SKM-1 (cell line): ENCODE data around the gene UHMK1.
A peak's percentile ranks its signal among the peaks of the same experiment; 100 is the strongest.
"Not testable (repeated sequence)": the region's sequence is repeated elsewhere in the genome, so short reads cannot be mapped to it uniquely, and the experiment has no call there.

ENCODE experiments used
- DNase-seq: peaks from one replicate; lab custom pipeline; 2025; ENCODE audit not compliant: unreplicated experiment; lab: John Stamatoyannopoulos, UW

The UHMK1 gene

DNA sequence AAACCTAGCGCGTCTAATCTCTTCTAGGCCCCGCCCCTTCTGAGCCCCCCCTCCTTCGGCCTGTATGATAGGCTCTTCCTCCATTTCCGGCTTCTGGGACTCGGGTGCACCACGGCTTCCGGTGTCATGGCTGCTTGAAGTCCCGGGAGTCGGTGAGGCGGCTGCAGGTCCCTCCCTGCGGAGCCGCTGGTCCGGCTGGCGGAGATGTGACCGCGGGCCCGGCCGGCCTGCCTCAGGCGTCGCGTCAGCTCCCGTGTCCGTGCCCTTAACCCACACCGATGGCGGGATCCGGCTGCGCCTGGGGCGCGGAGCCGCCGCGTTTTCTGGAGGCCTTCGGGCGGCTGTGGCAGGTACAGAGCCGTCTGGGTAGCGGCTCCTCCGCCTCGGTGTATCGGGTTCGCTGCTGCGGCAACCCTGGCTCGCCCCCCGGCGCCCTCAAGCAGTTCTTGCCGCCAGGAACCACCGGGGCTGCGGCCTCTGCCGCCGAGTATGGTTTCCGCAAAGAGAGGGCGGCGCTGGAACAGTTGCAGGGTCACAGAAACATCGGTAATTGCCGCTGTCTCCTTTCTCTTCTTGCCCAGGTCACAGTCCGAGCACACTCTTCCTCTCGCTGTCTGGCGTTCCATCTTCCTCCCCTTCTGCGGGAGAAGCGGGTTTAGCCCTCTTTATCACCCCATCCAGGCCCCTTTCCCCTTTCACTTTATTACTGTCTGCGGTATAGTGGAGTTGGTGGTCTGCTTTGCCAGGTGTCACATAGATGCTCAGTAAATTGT lies at the start of gene UHMK1:
UHMK1 (plus strand) TSS at position 96 of the 773 bp plus-strand sequence; CDS start at position 279, 183 bp downstream.
- peak; percentile 99 for DNase-seq

GRCh38 chr1:162454361-162454760 lies 43.3 kb upstream of the UHMK1 start:
- DNase-seq: not testable (repeated sequence)

GRCh38 chr1:162456323-162456722 lies 41.3 kb upstream of the UHMK1 start:
- DNase-seq: no peak

DNA sequence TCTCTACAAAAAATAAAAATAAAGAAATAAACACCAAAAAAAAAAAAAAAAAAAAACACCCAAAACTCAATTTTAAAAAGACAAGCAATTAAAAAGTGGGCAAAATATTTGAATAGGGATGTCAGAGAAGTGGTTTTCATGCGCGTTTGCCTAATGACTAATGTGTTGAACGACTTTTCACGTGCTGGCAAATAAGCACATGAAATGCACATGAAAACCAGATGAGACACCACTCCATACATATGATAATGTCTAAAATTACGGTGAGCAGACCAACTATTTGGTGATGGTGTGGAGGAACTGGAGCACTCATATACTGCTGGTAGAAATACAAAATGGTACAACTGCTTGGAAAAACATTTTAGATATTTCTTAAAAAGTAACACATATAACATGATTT lies 39.4 kb upstream of the UHMK1 start:
- DNase-seq: no peak

GRCh38 chr1:162462425-162462824 lies 35.2 kb upstream of the UHMK1 start:
- not testable (repeated sequence) for DNase-seq

GRCh38 chr1:162463021-162463420 lies 34.6 kb upstream of the UHMK1 start:
- no peak for DNase-seq

DNA sequence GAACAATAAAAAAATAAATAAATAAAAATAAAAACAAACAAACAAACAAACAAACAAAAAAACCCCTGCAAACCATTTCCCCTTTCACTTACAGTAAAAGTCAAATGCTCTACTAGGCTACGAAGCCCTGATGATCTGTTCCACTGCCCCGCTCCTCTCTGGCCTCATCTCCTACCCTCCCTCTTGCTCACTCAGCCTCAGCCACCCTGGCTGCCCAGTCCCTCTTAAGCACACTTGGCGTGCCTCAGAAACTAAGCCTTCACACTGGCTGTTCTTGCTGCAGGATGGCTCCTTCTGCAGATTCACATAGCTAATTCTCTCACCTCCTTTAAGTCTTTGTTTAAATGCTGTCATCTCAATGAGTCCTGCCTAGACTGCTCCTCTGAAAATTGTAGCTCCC lies 30.8 kb upstream of the UHMK1 start:
- no peak for DNase-seq

GRCh38 chr1:162470216-162470615 lies 27.4 kb upstream of the UHMK1 start:
- DNase-seq: no peak

DNA sequence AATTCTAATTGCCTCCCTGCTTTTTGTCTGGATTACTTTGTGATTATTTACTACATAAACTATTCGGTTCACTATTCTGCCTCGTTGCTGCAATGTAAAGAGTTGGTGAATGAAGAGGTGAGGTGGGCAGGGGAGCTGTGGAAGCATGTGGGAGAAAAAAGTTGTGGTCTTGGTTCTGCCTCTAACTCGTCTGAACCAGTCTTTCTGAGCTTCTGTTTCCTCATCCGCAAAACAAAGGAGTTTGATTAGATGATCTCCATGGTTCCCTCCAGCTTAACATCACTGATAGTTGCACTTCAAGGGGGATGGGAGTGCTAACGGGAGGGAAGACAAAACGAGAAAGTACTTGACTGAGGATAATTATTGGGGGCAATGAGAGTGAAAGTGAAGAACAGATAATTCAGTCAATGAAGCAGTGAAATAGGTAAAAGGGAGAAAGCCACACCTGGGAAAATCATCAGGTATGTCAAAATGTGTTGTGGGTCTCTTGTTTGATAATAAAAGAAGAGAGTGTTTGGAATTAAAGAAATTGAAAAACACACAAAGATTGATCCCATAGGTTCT lies 26.2 kb upstream of the UHMK1 start:
- no peak for DNase-seq

GRCh38 chr1:162475089-162475488 lies 22.5 kb upstream of the UHMK1 start:
- DNase-seq: no peak

DNA sequence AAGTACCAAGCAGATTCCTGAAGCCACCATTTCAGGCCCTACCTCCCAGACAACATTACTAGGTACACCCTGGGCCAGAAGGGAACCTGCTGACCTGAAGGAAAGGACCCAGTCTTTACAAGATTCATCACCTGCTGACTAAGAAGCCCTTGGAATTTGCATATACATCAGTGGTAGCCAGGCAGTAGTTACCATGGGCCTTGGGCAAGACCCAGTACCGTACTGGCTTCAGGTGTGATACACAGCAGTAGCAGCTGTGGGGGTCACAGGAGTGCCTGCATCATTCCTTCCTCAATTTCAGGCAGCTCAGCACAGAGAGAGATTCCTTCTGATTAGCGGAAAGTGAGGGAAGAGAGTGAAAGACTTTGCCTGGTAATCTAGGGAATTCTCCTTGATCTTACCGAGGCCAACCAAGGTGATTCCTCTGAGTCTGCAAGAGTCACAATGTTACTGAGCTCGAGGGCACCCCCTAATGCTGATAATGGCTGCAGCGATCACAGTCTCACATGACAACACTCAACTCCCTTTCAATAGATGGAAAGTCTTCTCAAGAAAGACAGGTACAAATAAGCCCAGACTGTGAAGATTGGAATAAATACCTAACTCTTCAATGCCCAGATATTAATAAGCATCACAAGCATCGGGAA lies 22.0 kb upstream of the UHMK1 start:
- no peak for DNase-seq

- DNase-seq: no peak
Observed at GRCh38 chr1:162476620-162477019, 21.0 kb upstream of the UHMK1 start.

- DNase-seq: no peak
Observed at GRCh38 chr1:162485236-162485635, 12.4 kb upstream of the UHMK1 start.

DNA sequence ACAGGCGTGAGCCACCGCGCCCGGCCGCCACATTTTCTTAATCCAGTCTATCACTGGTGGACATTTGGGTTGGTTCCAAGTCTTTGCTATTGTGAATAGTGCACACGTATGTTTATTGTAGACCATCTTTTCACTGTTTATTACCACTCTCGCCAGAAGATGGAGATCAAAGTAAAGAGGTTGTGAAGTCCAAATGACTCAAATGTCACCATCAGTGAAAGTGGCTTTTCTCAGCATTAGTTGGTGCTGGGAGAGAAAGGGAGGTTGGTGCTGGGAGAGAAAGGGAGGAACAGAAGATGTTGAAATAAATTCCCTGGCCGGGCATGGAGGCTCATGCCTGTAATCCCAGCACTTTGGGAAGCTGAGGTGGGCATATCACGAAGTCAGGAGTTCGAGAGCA lies 10.4 kb upstream of the UHMK1 start:
- DNase-seq: no peak

DNA sequence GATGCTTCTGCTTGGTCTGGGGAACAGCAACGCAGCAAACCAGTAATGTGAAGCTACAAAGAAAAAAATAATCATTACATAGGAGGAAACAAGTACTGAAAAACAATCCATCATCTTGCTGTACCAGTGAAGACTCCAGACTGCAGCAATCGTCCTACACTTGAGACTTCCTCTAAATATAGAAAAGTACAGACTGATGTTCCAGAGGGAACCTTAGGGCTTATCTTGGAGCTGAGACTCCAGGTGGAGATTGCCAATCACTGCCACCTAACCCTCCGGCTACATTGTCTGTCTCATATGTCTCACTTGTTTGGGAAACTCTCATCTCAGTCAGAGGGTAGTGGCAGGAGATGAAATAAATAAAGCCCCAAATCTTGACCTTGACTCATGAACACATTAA lies 9.4 kb upstream of the UHMK1 start:
- DNase-seq: no peak

DNA sequence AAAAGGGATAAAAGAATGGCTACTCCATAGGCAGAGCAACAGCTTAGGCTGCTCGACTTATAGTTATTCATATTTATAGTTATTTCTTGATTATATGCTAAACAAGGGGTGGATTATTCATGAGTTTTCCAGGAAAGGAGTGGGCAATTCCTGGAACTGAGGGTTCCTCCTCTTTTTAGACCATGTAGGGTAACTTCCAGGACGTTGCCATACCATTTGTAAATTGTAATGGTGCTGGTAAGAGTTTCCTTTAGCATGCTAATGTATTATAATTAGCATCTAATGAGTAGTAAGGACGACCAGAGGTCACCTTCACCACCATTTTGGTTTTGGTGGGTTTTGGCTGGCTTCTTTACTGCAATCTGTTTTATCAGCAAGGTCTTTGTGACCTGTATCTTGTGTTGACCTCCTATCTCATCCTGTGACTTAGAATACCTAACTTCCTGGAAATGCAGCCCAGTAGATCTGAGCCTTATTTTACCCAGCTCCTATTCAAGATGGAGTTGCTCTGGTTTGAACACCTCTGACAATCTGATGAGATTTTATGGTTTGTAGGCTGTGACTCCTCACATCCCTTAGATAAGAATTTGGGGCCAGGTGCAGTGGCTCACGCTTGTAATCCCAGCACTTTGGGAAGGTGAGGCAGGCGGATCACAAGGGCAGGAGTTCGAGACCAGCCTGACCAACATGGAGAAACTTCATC lies 1.9 kb upstream of the UHMK1 start:
- DNase-seq: not testable (repeated sequence)

DNA sequence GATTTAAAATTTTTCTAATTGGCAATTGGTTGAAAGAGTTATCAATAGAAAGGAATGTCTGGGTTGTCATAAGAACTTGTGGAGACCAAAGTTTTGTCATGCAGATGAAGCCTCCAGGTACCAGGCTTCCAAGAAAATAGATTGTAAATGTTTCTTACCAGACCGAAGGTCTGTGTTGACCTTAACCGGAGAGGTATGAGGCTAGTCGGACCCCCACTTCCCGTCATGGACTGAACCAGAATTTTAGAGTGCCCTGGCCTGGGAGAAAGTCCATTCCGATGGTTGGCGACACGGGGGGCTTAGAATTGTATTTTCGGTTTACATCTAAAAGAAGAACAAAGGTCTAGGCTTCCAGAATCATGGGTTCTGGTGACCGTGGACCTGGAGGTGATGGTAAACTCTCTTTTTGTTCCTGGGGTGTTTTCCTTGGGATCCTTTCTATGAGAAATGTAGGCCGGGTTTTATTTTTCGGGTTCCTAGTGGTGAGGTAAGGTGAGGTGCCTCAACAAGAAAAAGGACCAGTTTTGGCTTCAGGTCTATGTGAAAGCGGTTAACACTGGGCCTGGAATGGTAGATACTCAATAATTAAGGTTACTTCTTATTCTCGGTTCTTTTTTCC lies 405 bp upstream of the UHMK1 start:
- no peak for DNase-seq

- peak; percentile 50 for DNase-seq
Observed at GRCh38 chr1:162498496-162498810, 835 bp downstream of the UHMK1 start.

GRCh38 chr1:162500805-162501204 lies 3.2 kb downstream of the UHMK1 start:
- DNase-seq: no peak

- DNase-seq: no peak
Observed at GRCh38 chr1:162502077-162502476, 4.5 kb downstream of the UHMK1 start.

DNA sequence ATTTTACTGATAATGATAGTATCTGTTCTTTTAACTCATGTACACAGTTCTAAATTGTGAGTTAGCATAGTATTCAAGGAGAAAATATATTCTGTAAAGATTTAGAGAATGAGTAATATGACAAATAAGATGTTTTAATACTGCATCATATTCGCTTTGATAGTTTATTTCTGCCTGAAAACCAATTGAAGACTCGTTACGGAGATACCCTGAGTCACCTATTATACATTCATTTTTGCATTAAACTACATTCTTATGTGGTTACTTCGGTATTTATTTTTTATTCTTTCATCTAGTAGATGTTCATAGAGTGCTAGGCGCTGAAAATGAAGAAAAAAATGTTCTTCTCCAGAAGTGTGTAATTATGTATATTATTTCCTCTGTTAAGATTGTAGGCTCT lies 5.3 kb downstream of the UHMK1 start:
- DNase-seq: no peak
